ENCODE results near the gene NOLC1. TPM values are rescaled to one million over a fixed set of nuclear protein-coding genes. Genes with fewer than 3 reads are reported as not detected.

Gene NOLC1
- total RNA-seq, 1 donor from 2014 or later = 88.0 TPM

- Mint-ChIP-seq H3K9me3 (no peaks in the 10 kb centered on the region), H3K27me3 (no peaks in the 10 kb centered on the region), H3K36me3 (peaks cover 11% of the 10 kb centered on the region), H3K4me3 (peak overlapping the region; percentile 94), H3K27ac (peak overlapping the region; percentile 80), H3K4me1 (ENCODE audit: unreplicated experiment) (peaks cover 54% of the 10 kb centered on the region)
- no peak for DNase-seq (ENCODE audit: extremely low spot score, unreplicated experiment)
- no peak for TF ChIP-seq CTCF (conservative IDR thresholded peaks at IDR 0.05)
Measured at GRCh38 chr10:102116656-102117055, 35.5 kb upstream of the NOLC1 start.

GRCh38 chr10:102117391-102118159, 34.6 kb upstream of the NOLC1 start:
- peak overlapping the region; percentile 88 for H3K27ac Mint-ChIP-seq
- peaks cover 8% of the 10 kb centered on the region for H3K36me3 Mint-ChIP-seq
- TF ChIP-seq CTCF (conservative IDR thresholded peaks at IDR 0.05) = peak; percentile 40
- peak; percentile 78 for DNase-seq (ENCODE audit: extremely low spot score, unreplicated experiment)
- peaks cover 63% of the 10 kb centered on the region for H3K4me1 Mint-ChIP-seq (ENCODE audit: unreplicated experiment)
- H3K27me3 Mint-ChIP-seq = no peaks in the 10 kb centered on the region
- peak overlapping the region; percentile 91 for H3K4me3 Mint-ChIP-seq
- H3K9me3 Mint-ChIP-seq = no peaks in the 10 kb centered on the region

GRCh38 chr10:102118867-102119266, 33.3 kb upstream of the NOLC1 start:
- no peak for DNase-seq (ENCODE audit: extremely low spot score, unreplicated experiment)
- no peak for TF ChIP-seq CTCF (conservative IDR thresholded peaks at IDR 0.05)
- H3K4me3 Mint-ChIP-seq = peak overlapping the region; percentile 91
- no peaks in the 10 kb centered on the region for H3K27me3 Mint-ChIP-seq
- H3K9me3 Mint-ChIP-seq = no peaks in the 10 kb centered on the region
- peak overlapping the region; percentile 88 for H3K27ac Mint-ChIP-seq
- no peaks in the 10 kb centered on the region for H3K36me3 Mint-ChIP-seq
- H3K4me1 Mint-ChIP-seq (ENCODE audit: unreplicated experiment) = peaks cover 58% of the 10 kb centered on the region

- peaks cover 58% of the 10 kb centered on the region for H3K4me1 Mint-ChIP-seq (ENCODE audit: unreplicated experiment)
- no peak for TF ChIP-seq CTCF (conservative IDR thresholded peaks at IDR 0.05)
- DNase-seq (ENCODE audit: extremely low spot score, unreplicated experiment) = no peak
- H3K4me3 Mint-ChIP-seq = peak overlapping the region; percentile 91
- no peaks in the 10 kb centered on the region for H3K27me3 Mint-ChIP-seq
- H3K36me3 Mint-ChIP-seq = no peaks in the 10 kb centered on the region
- H3K27ac Mint-ChIP-seq = peak overlapping the region; percentile 74
- no peaks in the 10 kb centered on the region for H3K9me3 Mint-ChIP-seq
Measured at GRCh38 chr10:102119417-102120141, 32.6 kb upstream of the NOLC1 start.

- Mint-ChIP-seq H3K4me1 (ENCODE audit: unreplicated experiment) (peaks cover 53% of the 10 kb centered on the region), H3K4me3 (peak within 1 kb of the TSS; percentile 93), H3K27me3 (no peaks in the 10 kb centered on the region), H3K27ac (peak within 1 kb of the TSS; percentile 87), H3K36me3 (no peaks in the 10 kb centered on the region), H3K9me3 (no peaks in the 10 kb centered on the region)
- no peak for TF ChIP-seq CTCF (conservative IDR thresholded peaks at IDR 0.05)
- peak; percentile 85 for DNase-seq (ENCODE audit: extremely low spot score, unreplicated experiment)
Measured at GRCh38 chr10:102120142-102120990, 31.8 kb upstream of the NOLC1 start, which contains the start of gene LDB1. Gene LDB1, minus strand, starts transcription at chr10:102120368. Its CDS starts 258 bp downstream, at chr10:102120110.

Data from type B pancreatic cell (in vitro differentiated cells).